T-cell (primary cell): ENCODE measurements around the gene ACSL5. TPM values are rescaled to one million over a fixed set of nuclear protein-coding genes. Genes with fewer than 3 reads are reported as not detected.
A peak's percentile ranks its signal among the peaks of the same experiment; 100 is the strongest.

Source experiments
- ATAC-seq, 4 experiments: fragments of 200-7000 bp in 3 of 4; fragments of 150-1000 bp in 1 of 4; cut with Tn5 transposase; replicated peaks in 1 of 4; 1 replicate in 3 of 4; 2 replicates in 1 of 4; pipeline ENCODE4 v1.10.0; 2021; ENCODE audit warnings: moderate library complexity in 3 of 4, mild to moderate bottlenecking in 2 of 4, moderate number of reproducible peaks in 1 of 4
- CTCF ChIA-PET, 2 donors: fragments of 300-600 bp; sonication (Branson Sonifier 250); formaldehyde crosslinking; loops; one replicate each; lab custom pipeline; 2022; ENCODE audit warnings: antibody characterized with exemption in 2 of 2; lab: Charles Lee
- POLR2A ChIA-PET, 2 donors: fragments of 300-600 bp; sonication (Branson Sonifier 250); formaldehyde crosslinking; loops; one replicate each; lab custom pipeline; 2022; ENCODE audit warnings: antibody characterized with exemption in 2 of 2; lab: Charles Lee
- DNase-seq, 35 experiments: peaks; one replicate each; pipeline versions ENCODE4 v3.0.0 to v3.0.0-alpha.2; 2013 to 2023
- H3K27ac ChIP-seq: one replicate; pipeline ENCODE4 v1.5.1; 2013; ENCODE audit warnings: low read length
- H3K27me3 ChIP-seq, 2 experiments: replicated peaks in 1 of 2; 1 replicate in 1 of 2; 2 replicates in 1 of 2; pipeline versions ENCODE4 v1.6.1 to v1.7.0; 2013; ENCODE audit warnings: low read length in 1 of 2, mixed read lengths in 1 of 2; ENCODE audit not compliant: control insufficient read depth in 2 of 2, insufficient read depth in 2 of 2; ENCODE audit errors: extremely low read depth in 1 of 2
- H3K36me3 ChIP-seq, 2 donors: 1 replicate in 1 of 2; 2 replicates in 1 of 2; pipeline versions ENCODE4 v1.6.1 to v1.7.0; 2013; ENCODE audit warnings: low read length in 1 of 2; ENCODE audit not compliant: control insufficient read depth in 2 of 2, insufficient read depth in 1 of 2; ENCODE audit errors: extremely low read depth in 1 of 2
- H3K4me1 ChIP-seq, 2 experiments: 1 replicate in 1 of 2; 2 replicates in 1 of 2; pipeline versions ENCODE4 v1.6.1 to v1.7.0; 2013; ENCODE audit warnings: low read length in 2 of 2, mixed read lengths in 1 of 2; ENCODE audit not compliant: insufficient read depth in 2 of 2, control insufficient read depth in 1 of 2; ENCODE audit errors: extremely low read depth in 1 of 2
- H3K4me3 ChIP-seq, 2 donors: 1 replicate in 1 of 2; 2 replicates in 1 of 2; pipeline versions ENCODE4 v1.5.1 to v1.7.0; 2013; ENCODE audit warnings: mild to moderate bottlenecking in 2 of 2, low read length in 1 of 2, moderate library complexity in 1 of 2; ENCODE audit not compliant: control insufficient read depth in 1 of 2; ENCODE audit errors: extremely low read depth in 1 of 2
- H3K9me3 ChIP-seq: 2 replicates; pipeline ENCODE4 v1.7.0; 2013
- H3K27ac Mint-ChIP-seq, 2 donors: one replicate each; pipeline ENCODE4 v1.8.0; 2020 to 2021; ENCODE audit warnings: mild to moderate bottlenecking in 2 of 2, mixed read lengths in 2 of 2
- H3K27me3 Mint-ChIP-seq, 2 donors: one replicate each; pipeline ENCODE4 v1.8.0; 2021 to 2022; ENCODE audit warnings: mixed read lengths in 2 of 2
- H3K36me3 Mint-ChIP-seq: one replicate; pipeline ENCODE4 v1.8.0; 2021; ENCODE audit warnings: mixed read lengths
- H3K4me1 Mint-ChIP-seq, 3 donors: one replicate each; pipeline ENCODE4 v1.8.0; 2020 to 2022; ENCODE audit warnings: mixed read lengths in 3 of 3, mild to moderate bottlenecking in 1 of 3
- H3K4me3 Mint-ChIP-seq, 3 donors: one replicate each; pipeline ENCODE4 v1.8.0; 2020 to 2022; ENCODE audit warnings: mild to moderate bottlenecking in 3 of 3, mixed read lengths in 3 of 3, moderate library complexity in 3 of 3
- H3K9me3 Mint-ChIP-seq, 3 donors: one replicate each; pipeline ENCODE4 v1.8.0; 2020 to 2022; ENCODE audit warnings: mixed read lengths in 3 of 3
- WGBS: methylation state at CpG from one replicate; pipeline ENCODE4 v1.1.5; 2013; ENCODE audit warnings: missing lambda C conversion rate; ENCODE audit not compliant: insufficient coverage; 5-methylcytosine and 5-hydroxymethylcytosine counted together
- total RNA-seq, 35 experiments: library from RNA in 6 of 35; stranded (reverse) in 6 of 35; fragments of 120-200 nt in 1 of 35; gene quantifications; one replicate each; pipeline versions ENCODE4 v1.2.1 to v1.2.4 and lab custom pipeline; 2013 to 2026

Gene ACSL5
- total RNA-seq, 5 donors from 2014 or later (not counting 1 experiment from before 2014, with no cell fraction given) = 36.0 to 48.9 (median 39.9) TPM

DNA sequence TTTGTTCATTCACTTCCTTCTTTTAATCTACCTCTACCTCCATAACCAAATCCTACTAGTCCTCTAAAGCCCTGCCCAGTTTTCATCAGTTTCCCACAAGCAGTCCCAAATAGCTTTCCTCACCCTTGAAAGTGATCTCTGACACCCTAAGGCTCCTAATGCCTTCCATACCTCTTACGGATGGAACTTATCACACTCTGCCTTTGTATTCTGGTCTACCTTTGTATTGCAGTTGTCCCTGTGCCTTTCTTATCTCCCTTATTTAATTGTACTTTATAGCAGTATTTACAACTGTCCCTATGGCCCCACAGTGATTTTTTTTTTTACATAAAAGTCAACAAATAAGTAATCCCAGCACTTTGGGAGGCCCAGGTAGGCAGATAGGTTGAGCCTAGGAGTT, 33.8 kb downstream of the ACSL5 start:
- no peaks in the 10 kb centered on the region for H3K27me3 Mint-ChIP-seq
- 100% methylated on average over 1 of the region's 1 CpG for WGBS
- peaks cover 75% of the 10 kb centered on the region for H3K36me3 Mint-ChIP-seq
- no peak for ATAC-seq
- no peaks in the 10 kb centered on the region for H3K9me3 Mint-ChIP-seq
- peak overlapping the region; percentile 31 to 40 for H3K27ac Mint-ChIP-seq
- H3K4me1 ChIP-seq = no peaks in the 10 kb centered on the region
- H3K4me1 Mint-ChIP-seq = no peaks in the 10 kb centered on the region
- ChIA-PET POLR2A (no interaction called here), CTCF (interaction anchor here (0.6 to 1.4 kb wide), 2 partner anchors 34 kb away, joined by 4 to 5 read pairs; partner anchors contain the start of gene ACSL5 (in 2 of the 2))
- H3K9me3 ChIP-seq = no peaks in the 10 kb centered on the region
- H3K27me3 ChIP-seq = no peaks in the 10 kb centered on the region
- no peak overlapping the region for H3K27ac ChIP-seq
- no peak overlapping the region for H3K4me3 ChIP-seq
- H3K36me3 ChIP-seq = peaks cover 0 to 91% of the 10 kb centered on the region in 2 donors
- no peak for DNase-seq
- no peak overlapping the region for H3K4me3 Mint-ChIP-seq

DNA sequence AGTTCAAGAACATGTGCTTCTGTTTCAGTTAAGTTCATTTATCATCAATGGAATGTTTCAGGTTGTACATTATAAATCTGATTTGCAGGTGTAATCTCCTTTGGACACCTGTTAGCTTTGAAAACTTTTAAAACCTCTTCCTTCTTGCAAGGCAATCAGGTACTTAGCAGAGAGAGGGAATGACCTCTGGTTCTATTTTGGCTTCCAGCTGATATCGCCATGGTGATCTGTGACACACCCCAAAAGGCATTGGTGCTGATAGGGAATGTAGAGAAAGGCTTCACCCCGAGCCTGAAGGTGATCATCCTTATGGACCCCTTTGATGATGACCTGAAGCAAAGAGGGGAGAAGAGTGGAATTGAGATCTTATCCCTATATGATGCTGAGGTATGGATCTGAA, 35.4 kb downstream of the ACSL5 start:
- WGBS = 100% methylated on average over 2 of the region's 2 CpGs
- Mint-ChIP-seq H3K9me3 (no peaks in the 10 kb centered on the region), H3K36me3 (peaks cover 73% of the 10 kb centered on the region), H3K4me1 (no peaks in the 10 kb centered on the region), H3K4me3 (no peak overlapping the region), H3K27me3 (no peaks in the 10 kb centered on the region), H3K27ac (no peak overlapping the region)
- no peaks in the 10 kb centered on the region for H3K4me1 ChIP-seq
- H3K4me3 ChIP-seq = no peak overlapping the region
- DNase-seq (no peak), ATAC-seq (no peak)
- ChIA-PET POLR2A (no interaction called here), CTCF (interaction anchor here in 1 of 2 donors (1.4 kb wide), 1 partner anchor 63 kb away, joined by 4 read pairs; no protein-coding TSS in a partner anchor)
- no peak overlapping the region for H3K27ac ChIP-seq
- peaks cover 0 to 89% of the 10 kb centered on the region in 2 donors for H3K36me3 ChIP-seq
- no peaks in the 10 kb centered on the region for H3K27me3 ChIP-seq
- no peaks in the 10 kb centered on the region for H3K9me3 ChIP-seq

DNA sequence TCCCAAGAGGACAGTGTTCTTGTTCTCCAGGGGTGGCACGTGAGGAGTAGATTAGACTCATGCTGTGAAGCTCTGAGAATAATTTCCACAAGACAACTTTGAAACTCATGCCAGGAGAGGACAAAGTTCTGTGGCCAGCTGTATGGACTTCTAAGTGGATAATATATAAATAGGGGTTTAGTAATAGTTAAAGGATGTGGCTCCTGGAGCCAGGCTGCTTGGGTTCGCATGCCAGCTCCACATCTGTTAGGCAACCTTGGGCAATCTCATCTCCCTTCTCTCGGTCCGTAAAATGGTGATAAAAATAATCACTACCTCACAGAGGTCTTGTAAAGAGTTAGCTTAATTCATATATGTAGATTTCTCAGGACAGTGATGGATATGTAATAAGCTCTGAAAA, 35.8 kb downstream of the ACSL5 start:
- DNase-seq (no peak), ATAC-seq (no peak)
- Mint-ChIP-seq H3K27ac (no peak overlapping the region), H3K9me3 (no peaks in the 10 kb centered on the region), H3K4me3 (no peak overlapping the region), H3K36me3 (peaks cover 73% of the 10 kb centered on the region), H3K27me3 (no peaks in the 10 kb centered on the region), H3K4me1 (no peaks in the 10 kb centered on the region)
- ChIA-PET CTCF (interaction anchor here in 1 of 2 donors (1.4 kb wide), 1 partner anchor 63 kb away, joined by 4 read pairs; no protein-coding TSS in a partner anchor), POLR2A (no interaction called here)
- no peak overlapping the region for H3K27ac ChIP-seq
- H3K27me3 ChIP-seq = no peaks in the 10 kb centered on the region
- H3K4me3 ChIP-seq = no peak overlapping the region
- no peaks in the 10 kb centered on the region for H3K4me1 ChIP-seq
- no CpG with 5 or more reads among the region's 4 CpGs for WGBS
- H3K36me3 ChIP-seq = peaks cover 0 to 88% of the 10 kb centered on the region in 2 donors
- no peaks in the 10 kb centered on the region for H3K9me3 ChIP-seq

DNA sequence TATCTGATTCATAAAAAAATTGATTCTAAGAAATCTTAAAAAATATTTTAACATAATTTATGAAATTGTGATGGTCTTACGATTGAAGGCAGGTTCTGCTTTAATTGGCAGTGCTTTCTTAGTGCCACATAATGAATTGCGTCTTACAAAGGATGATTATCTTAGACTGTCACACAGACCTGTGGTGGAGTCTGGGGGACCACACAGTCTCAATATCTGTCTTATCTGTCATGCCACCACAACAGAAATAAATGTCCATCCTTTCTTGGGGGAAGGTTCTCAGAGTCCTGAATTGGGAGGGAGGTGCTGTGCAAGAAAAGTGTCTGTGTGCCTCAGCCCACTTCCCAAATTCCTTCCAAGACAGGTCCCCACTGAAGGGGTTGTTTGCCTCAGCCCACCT, 38.8 kb downstream of the ACSL5 start:
- no peak for ATAC-seq
- H3K4me3 Mint-ChIP-seq = no peak overlapping the region
- peaks cover 4 to 83% of the 10 kb centered on the region in 2 donors for H3K36me3 ChIP-seq
- POLR2A ChIA-PET = no interaction called here
- H3K9me3 Mint-ChIP-seq = no peaks in the 10 kb centered on the region
- no peak for DNase-seq
- CTCF ChIA-PET = no interaction called here
- H3K36me3 Mint-ChIP-seq = peaks cover 69% of the 10 kb centered on the region
- H3K4me1 Mint-ChIP-seq = no peaks in the 10 kb centered on the region
- no peaks in the 10 kb centered on the region for H3K4me1 ChIP-seq
- H3K27me3 ChIP-seq = no peaks in the 10 kb centered on the region
- H3K4me3 ChIP-seq = no peak overlapping the region
- WGBS = 100% methylated on average over 2 of the region's 2 CpGs
- H3K27ac Mint-ChIP-seq = no peak overlapping the region
- no peaks in the 10 kb centered on the region for H3K9me3 ChIP-seq
- no peaks in the 10 kb centered on the region for H3K27me3 Mint-ChIP-seq
- no peak overlapping the region for H3K27ac ChIP-seq

DNA sequence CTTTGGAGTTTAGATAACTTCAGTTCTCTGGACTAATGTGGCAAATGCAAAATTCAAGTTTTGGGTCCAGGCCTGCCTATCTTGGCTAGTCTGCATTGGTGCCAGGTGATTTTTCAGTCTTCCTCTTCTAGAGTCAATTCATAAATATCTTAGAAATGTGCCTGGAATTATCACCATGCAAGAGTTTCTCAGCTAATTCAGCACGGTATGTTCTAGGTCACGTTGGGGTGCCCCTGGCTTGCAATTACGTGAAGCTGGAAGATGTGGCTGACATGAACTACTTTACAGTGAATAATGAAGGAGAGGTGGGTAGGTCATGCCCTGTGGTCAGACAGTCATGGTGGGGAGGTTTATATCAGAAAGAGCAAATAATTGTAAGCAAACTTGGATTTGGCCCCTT, 47.8 kb downstream of the ACSL5 start:
- peaks cover 51% of the 10 kb centered on the region for H3K36me3 Mint-ChIP-seq
- Histone ChIP-seq H3K9me3 (no peaks in the 10 kb centered on the region), H3K4me3 (no peak overlapping the region), H3K27ac (no peak overlapping the region), H3K27me3 (no peaks in the 10 kb centered on the region), H3K4me1 (no peaks in the 10 kb centered on the region), H3K36me3 (peaks cover 7 to 82% of the 10 kb centered on the region in 2 donors)
- H3K9me3 Mint-ChIP-seq = no peaks in the 10 kb centered on the region
- DNase-seq = no peak
- WGBS = 100% methylated on average over 3 of the region's 3 CpGs
- CTCF ChIA-PET = no interaction called here
- no peaks in the 10 kb centered on the region for H3K4me1 Mint-ChIP-seq
- no peaks in the 10 kb centered on the region for H3K27me3 Mint-ChIP-seq
- no peak overlapping the region for H3K4me3 Mint-ChIP-seq
- POLR2A ChIA-PET = interaction anchor here in 1 of 2 donors (0.7 kb wide), 1 partner anchor 22 kb away, joined by 3 read pairs; no protein-coding TSS in a partner anchor
- no peak for ATAC-seq
- H3K27ac Mint-ChIP-seq = no peak overlapping the region

DNA sequence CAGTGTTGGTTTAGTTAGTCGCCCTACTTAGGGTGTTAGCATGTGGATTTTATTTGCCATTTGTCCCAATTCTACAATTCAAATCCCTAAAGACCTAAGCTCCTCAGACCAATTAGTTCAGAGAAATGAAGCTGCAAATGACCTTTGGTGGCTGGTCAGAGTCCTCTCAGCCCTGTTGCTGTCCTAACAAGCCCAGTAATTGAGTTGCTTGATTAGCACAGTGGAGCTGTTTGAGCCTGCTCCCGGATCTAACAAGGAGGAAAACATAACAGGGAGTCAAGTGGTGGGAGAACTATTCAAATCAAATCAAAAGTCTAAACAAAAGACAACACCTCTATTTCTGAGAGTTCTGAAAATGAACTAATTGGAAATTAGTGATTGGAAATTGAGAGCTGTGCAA, 50.7 kb downstream of the ACSL5 start:
- no peak overlapping the region for H3K4me3 Mint-ChIP-seq
- Histone ChIP-seq H3K36me3 (peaks cover under 1 to 90% of the 10 kb centered on the region in 2 donors), H3K4me1 (no peaks in the 10 kb centered on the region), H3K27ac (no peak overlapping the region), H3K4me3 (no peak overlapping the region), H3K9me3 (no peaks in the 10 kb centered on the region), H3K27me3 (no peaks in the 10 kb centered on the region)
- H3K27me3 Mint-ChIP-seq = no peaks in the 10 kb centered on the region
- H3K27ac Mint-ChIP-seq = peak overlapping the region in 1 of 2 donors; percentile 12
- no peaks in the 10 kb centered on the region for H3K9me3 Mint-ChIP-seq
- H3K4me1 Mint-ChIP-seq = peaks cover 0 to 5% (median 0%) of the 10 kb centered on the region in 3 donors
- no CpG with 5 or more reads among the region's 2 CpGs for WGBS
- DNase-seq (no peak), ATAC-seq (no peak)
- ChIA-PET POLR2A (interaction anchor here in 1 of 2 donors (0.8 kb wide), 1 partner anchor 16 kb away, joined by 9 read pairs; no protein-coding TSS in a partner anchor), CTCF (interaction anchor here in 1 of 2 donors (1.2 to 1.8 kb wide), 3 partner anchors 9 to 48 kb away, joined by 3 to 5 read pairs (median 5); no protein-coding TSS in a partner anchor)
- H3K36me3 Mint-ChIP-seq = peaks cover 56% of the 10 kb centered on the region
